HG03457 (cell line): ENCODE results near the gene KRT82.

Experiments used
- ATAC-seq: cut with Tn5 transposase; IDR thresholded peaks from one replicate; pipeline ENCODE4 v1.9.1; 2021; ENCODE audit warnings: moderate number of reproducible peaks; ENCODE audit not compliant: unreplicated experiment

KRT82 gene

GRCh38 chr12:52436000-52436827 is 30.1 kb upstream of the KRT82 start:
- no peak for ATAC-seq

GRCh38 chr12:52435659-52435999 is 29.5 kb upstream of the KRT82 start:
- ATAC-seq, result no peak

GRCh38 chr12:52434760-52435530 is 28.8 kb upstream of the KRT82 start:
- no peak for ATAC-seq

- ATAC-seq, result no peak
These were observed 28.1 kb upstream of the KRT82 start, which contains the start of gene KRT75 for GRCh38 chr12:52434081-52434733. TSS of gene KRT75 (minus strand) at chr12:52434371. CDS start at chr12:52434304, 67 bp downstream.

GRCh38 chr12:52433501-52434080 is 27.5 kb upstream of the KRT82 start:
- ATAC-seq, result no peak

- ATAC-seq, result no peak
These were observed 26.5 kb upstream of the KRT82 start for GRCh38 chr12:52432559-52433207.

GRCh38 chr12:52428121-52428520 is 22.0 kb upstream of the KRT82 start:
- no peak for ATAC-seq

- no peak for ATAC-seq
These were observed 20.9 kb upstream of the KRT82 start for GRCh38 chr12:52427083-52427482.

- ATAC-seq, result no peak
These were observed 19.9 kb upstream of the KRT82 start for GRCh38 chr12:52426034-52426433.

GRCh38 chr12:52425466-52425865 is 19.3 kb upstream of the KRT82 start:
- ATAC-seq, result no peak

- no peak for ATAC-seq
These were observed 17.7 kb upstream of the KRT82 start for GRCh38 chr12:52423661-52424500.

- no peak for ATAC-seq
These were observed 16.9 kb upstream of the KRT82 start for GRCh38 chr12:52423035-52423434.

- ATAC-seq, result no peak
These were observed 13.5 kb upstream of the KRT82 start for GRCh38 chr12:52419656-52420055.

GRCh38 chr12:52418576-52419110 is 12.5 kb upstream of the KRT82 start:
- ATAC-seq, result no peak

GRCh38 chr12:52417740-52418139 is 11.6 kb upstream of the KRT82 start:
- no peak for ATAC-seq

- ATAC-seq, result no peak
These were observed 10.7 kb upstream of the KRT82 start for GRCh38 chr12:52416795-52417194.

GRCh38 chr12:52415870-52416750 is 10.0 kb upstream of the KRT82 start:
- no peak for ATAC-seq

GRCh38 chr12:52414936-52415335 is 8.8 kb upstream of the KRT82 start:
- ATAC-seq, result no peak
